Stimulated activated naive CD8-positive, alpha-beta T cell treated with anti-CD3 and anti-CD28 coated beads, Interleukin-15, Interleukin-2, amounts not matched to agents 100 ng/mL and 50 ng/mL, for 24 hours (primary cell): ENCODE results near the gene ALK.

Experiments used
- H3K27ac Mint-ChIP-seq: one replicate; pipeline ENCODE4 v1.8.0; 2021; ENCODE audit warnings: mild to moderate bottlenecking, mixed read lengths
- H3K27me3 Mint-ChIP-seq: one replicate; pipeline ENCODE4 v1.8.0; 2021; ENCODE audit warnings: mixed read lengths
- H3K36me3 Mint-ChIP-seq: one replicate; pipeline ENCODE4 v1.8.0; 2021; ENCODE audit warnings: low read depth, mixed read lengths
- H3K4me1 Mint-ChIP-seq: one replicate; pipeline ENCODE4 v1.8.0; 2021; ENCODE audit warnings: low read depth, mixed read lengths
- H3K4me3 Mint-ChIP-seq: one replicate; pipeline ENCODE4 v1.8.0; 2021; ENCODE audit warnings: mild to moderate bottlenecking, mixed read lengths
- H3K9me3 Mint-ChIP-seq: one replicate; pipeline ENCODE4 v1.8.0; 2021; ENCODE audit warnings: mixed read lengths

The ALK gene

DNA sequence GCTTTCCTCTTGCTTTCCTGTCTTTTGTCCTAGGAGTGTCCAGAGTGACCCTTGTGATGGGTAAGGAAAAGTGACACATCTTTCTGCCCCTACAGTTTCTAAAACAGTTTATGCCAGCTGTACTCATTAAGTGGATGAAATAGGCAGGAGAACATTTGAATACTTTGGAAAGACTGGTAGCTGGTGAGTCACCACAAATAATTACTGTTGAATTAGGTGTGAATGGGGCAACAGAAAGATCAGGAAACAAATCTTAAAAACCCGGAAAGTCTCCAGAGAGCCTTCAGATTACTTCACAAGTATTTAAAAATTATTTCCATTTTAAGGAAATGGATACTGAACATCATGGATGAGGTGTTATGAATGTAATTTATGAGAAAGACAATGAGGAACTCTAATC is 527.7 kb downstream of the ALK start:
- Mint-ChIP-seq H3K27me3 (peaks cover 23% of the 10 kb centered on the region), H3K4me3 (no peak overlapping the region), H3K9me3 (no peaks in the 10 kb centered on the region), H3K4me1 (no peaks in the 10 kb centered on the region), H3K36me3 (no peaks in the 10 kb centered on the region), H3K27ac (no peak overlapping the region)

DNA sequence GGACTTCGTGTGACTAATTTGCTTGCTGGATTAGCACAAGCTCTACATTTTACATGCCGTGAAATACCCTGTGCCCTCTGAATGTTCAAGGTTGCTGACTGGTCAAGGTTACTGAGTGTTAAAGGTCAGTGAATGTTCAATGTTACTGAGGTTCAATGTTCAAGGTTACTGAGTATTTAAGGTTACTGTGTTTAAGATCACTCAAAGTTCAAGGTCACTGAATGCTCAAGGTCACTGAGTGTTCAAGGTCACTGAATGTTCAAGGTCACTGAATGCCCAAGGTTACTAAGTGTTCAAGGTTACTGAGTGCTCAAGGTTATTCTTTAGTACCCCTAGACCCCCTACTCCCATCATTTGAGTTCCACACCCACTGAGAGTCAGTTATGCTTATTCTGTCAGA is 528.6 kb downstream of the ALK start:
- H3K36me3 Mint-ChIP-seq: no peaks in the 10 kb centered on the region
- H3K27ac Mint-ChIP-seq: no peak overlapping the region
- peaks cover 23% of the 10 kb centered on the region for H3K27me3 Mint-ChIP-seq
- H3K9me3 Mint-ChIP-seq: no peaks in the 10 kb centered on the region
- no peak overlapping the region for H3K4me3 Mint-ChIP-seq
- H3K4me1 Mint-ChIP-seq: no peaks in the 10 kb centered on the region

GRCh38 chr2:29390136-29390535 is 531.2 kb downstream of the ALK start:
- Mint-ChIP-seq H3K27me3 (peaks cover 12% of the 10 kb centered on the region), H3K4me3 (no peak overlapping the region), H3K9me3 (no peaks in the 10 kb centered on the region), H3K4me1 (no peaks in the 10 kb centered on the region), H3K36me3 (no peaks in the 10 kb centered on the region), H3K27ac (no peak overlapping the region)

GRCh38 chr2:29389686-29390085 is 531.7 kb downstream of the ALK start:
- Mint-ChIP-seq H3K36me3 (no peaks in the 10 kb centered on the region), H3K9me3 (no peaks in the 10 kb centered on the region), H3K4me3 (no peak overlapping the region), H3K27ac (no peak overlapping the region), H3K4me1 (no peaks in the 10 kb centered on the region), H3K27me3 (peaks cover 12% of the 10 kb centered on the region)

GRCh38 chr2:29388071-29388470 is 533.3 kb downstream of the ALK start:
- Mint-ChIP-seq H3K9me3 (no peaks in the 10 kb centered on the region), H3K4me1 (no peaks in the 10 kb centered on the region), H3K36me3 (no peaks in the 10 kb centered on the region), H3K4me3 (no peak overlapping the region), H3K27me3 (peaks cover 8% of the 10 kb centered on the region), H3K27ac (no peak overlapping the region)

- no peaks in the 10 kb centered on the region for H3K9me3 Mint-ChIP-seq
Measured at GRCh38 chr2:29382486-29382885, 538.9 kb downstream of the ALK start.

DNA sequence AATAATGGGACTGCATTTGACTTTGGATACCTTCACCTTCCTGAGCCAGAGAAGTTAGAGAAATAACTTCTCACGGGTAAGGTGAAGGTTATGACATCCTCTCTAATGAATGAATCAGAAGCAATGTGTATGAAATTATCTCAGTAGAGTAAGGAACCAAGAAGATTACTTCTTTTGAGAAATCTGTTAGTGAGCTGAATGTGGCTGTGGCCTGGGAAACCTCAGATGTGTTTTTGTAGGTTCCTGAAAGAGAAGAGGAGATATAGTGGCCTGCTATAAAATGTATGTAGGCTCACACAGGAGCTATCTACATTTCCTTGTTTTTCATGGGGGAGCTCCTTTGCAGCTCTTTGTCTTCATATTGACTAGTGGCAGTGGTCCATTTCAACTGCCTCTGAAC is 543.6 kb downstream of the ALK start:
- H3K9me3 Mint-ChIP-seq: no peaks in the 10 kb centered on the region
- H3K4me3 Mint-ChIP-seq: no peak overlapping the region
- H3K4me1 Mint-ChIP-seq: no peaks in the 10 kb centered on the region
- H3K36me3 Mint-ChIP-seq: no peaks in the 10 kb centered on the region
- H3K27me3 Mint-ChIP-seq: peaks cover 14% of the 10 kb centered on the region
- no peak overlapping the region for H3K27ac Mint-ChIP-seq

More at GRCh38 chr2:29382486-29382885, 538.9 kb downstream of the ALK start:
- Mint-ChIP-seq H3K36me3 (no peaks in the 10 kb centered on the region), H3K27me3 (peaks cover 17% of the 10 kb centered on the region), H3K27ac (no peak overlapping the region), H3K4me3 (no peak overlapping the region), H3K4me1 (no peaks in the 10 kb centered on the region)

GRCh38 chr2:29376541-29376940 is 544.8 kb downstream of the ALK start:
- Mint-ChIP-seq H3K36me3 (no peaks in the 10 kb centered on the region), H3K4me3 (no peak overlapping the region), H3K4me1 (no peaks in the 10 kb centered on the region), H3K27me3 (peaks cover 12% of the 10 kb centered on the region), H3K9me3 (no peaks in the 10 kb centered on the region), H3K27ac (no peak overlapping the region)

DNA sequence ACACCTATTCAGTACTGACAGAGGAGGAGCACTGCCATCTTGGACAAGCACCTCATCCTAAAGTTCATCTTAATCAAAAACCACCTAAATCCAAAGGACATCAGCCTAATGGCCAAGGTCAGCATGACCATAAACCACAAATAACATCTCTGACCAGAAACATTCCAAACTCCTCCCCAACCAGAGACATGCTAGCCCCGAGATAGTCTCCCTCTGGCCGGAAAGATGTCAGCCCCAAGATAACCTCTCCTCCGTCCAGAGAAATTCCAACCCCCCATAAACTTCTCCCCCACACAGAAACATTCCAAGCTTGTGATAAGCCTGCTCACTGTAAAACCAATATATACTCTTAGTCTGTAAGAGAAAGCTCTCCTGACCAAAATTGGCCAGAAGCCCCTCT is 545.5 kb downstream of the ALK start:
- Mint-ChIP-seq H3K36me3 (no peaks in the 10 kb centered on the region), H3K27ac (no peak overlapping the region), H3K4me3 (no peak overlapping the region), H3K27me3 (peaks cover 13% of the 10 kb centered on the region), H3K4me1 (no peaks in the 10 kb centered on the region), H3K9me3 (no peaks in the 10 kb centered on the region)

DNA sequence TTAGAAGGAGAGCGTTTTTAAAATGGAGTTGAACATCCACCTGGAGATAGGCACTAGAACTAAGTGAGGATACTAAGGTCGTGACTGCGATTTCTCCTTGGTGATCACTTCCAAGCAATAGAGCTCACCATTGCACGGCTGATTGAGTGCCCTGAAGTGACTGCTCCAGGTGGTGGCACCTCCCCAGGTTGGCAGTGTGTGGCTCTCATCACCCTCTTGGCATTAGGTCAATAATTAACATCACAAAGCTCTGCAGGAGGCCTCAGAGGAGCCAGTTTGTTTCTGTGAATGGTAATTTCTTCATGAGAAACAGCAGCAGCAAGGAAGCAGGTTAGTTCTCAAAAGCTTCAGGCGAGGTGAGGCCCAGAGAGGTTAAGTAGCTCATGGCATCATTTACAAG is 546.6 kb downstream of the ALK start:
- Mint-ChIP-seq H3K4me1 (no peaks in the 10 kb centered on the region), H3K4me3 (no peak overlapping the region), H3K27me3 (peaks cover 15% of the 10 kb centered on the region), H3K36me3 (no peaks in the 10 kb centered on the region), H3K27ac (no peak overlapping the region), H3K9me3 (no peaks in the 10 kb centered on the region)

GRCh38 chr2:29373870-29374269 is 547.5 kb downstream of the ALK start:
- no peaks in the 10 kb centered on the region for H3K9me3 Mint-ChIP-seq
- no peaks in the 10 kb centered on the region for H3K4me1 Mint-ChIP-seq
- no peaks in the 10 kb centered on the region for H3K36me3 Mint-ChIP-seq
- no peak overlapping the region for H3K27ac Mint-ChIP-seq
- no peak overlapping the region for H3K4me3 Mint-ChIP-seq
- peaks cover 20% of the 10 kb centered on the region for H3K27me3 Mint-ChIP-seq

- Mint-ChIP-seq H3K27me3 (peaks cover 25% of the 10 kb centered on the region), H3K4me1 (no peaks in the 10 kb centered on the region), H3K36me3 (no peaks in the 10 kb centered on the region), H3K4me3 (no peak overlapping the region), H3K9me3 (no peaks in the 10 kb centered on the region), H3K27ac (no peak overlapping the region)
Measured at GRCh38 chr2:29372185-29372584, 549.2 kb downstream of the ALK start.

DNA sequence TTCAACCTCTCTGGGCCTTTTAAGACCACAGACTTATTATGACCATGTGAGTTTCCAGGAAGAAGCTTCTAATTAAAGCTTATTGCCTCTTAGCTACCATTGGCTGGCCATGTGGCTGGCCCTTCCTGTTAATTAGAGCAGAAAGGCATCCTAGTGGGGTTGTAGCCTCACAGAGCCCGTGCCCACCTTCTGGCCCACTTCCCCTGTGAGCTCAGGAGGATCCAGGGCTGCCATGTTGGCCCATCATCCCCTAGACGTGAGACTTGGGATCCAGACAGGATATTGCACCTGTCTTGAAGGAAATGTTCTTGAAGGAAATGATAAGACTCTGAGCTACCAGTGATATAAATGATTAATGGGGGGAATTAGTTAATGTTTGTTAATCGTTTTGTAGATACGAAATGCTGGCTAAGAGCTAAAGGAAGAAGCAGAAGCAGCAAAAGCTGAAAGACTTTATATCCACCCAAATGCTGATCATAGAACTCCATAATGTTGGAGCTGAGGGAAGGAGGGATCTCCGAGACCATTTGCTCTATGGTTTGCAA is 550.7 kb downstream of the ALK start:
- no peak overlapping the region for H3K4me3 Mint-ChIP-seq

GRCh38 chr2:29370173-29370572 is 551.2 kb downstream of the ALK start:
- Mint-ChIP-seq H3K9me3 (no peaks in the 10 kb centered on the region), H3K36me3 (no peaks in the 10 kb centered on the region), H3K27ac (no peak overlapping the region), H3K4me3 (no peak overlapping the region), H3K27me3 (peaks cover 31% of the 10 kb centered on the region), H3K4me1 (no peaks in the 10 kb centered on the region)

More for the DNA sequence above, 550.7 kb downstream of the ALK start:
- Mint-ChIP-seq H3K36me3 (no peaks in the 10 kb centered on the region), H3K9me3 (no peaks in the 10 kb centered on the region), H3K4me1 (no peaks in the 10 kb centered on the region), H3K27me3 (peaks cover 29% of the 10 kb centered on the region), H3K27ac (no peak overlapping the region)

DNA sequence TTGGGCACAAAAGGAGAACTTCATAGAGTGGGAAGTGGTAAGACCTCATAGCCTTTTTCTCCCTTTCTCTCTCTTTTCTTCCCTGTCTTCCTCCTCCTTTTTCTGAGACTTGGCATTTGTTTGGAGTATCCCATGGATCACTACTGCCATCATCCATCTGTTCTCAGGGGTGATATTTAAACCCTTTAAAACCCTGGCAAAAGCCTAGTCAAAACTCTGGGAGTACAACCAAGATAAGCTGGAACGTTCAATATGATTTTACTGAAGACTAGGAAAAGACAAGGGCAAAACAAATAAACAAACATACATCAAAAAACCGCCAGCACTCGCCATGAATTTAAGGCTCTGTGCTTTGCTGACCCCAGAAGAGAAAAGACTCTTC is 552.7 kb downstream of the ALK start:
- Mint-ChIP-seq H3K4me3 (no peak overlapping the region), H3K4me1 (no peaks in the 10 kb centered on the region), H3K27me3 (peaks cover 38% of the 10 kb centered on the region), H3K36me3 (no peaks in the 10 kb centered on the region), H3K27ac (no peak overlapping the region), H3K9me3 (no peaks in the 10 kb centered on the region)

- Mint-ChIP-seq H3K9me3 (no peaks in the 10 kb centered on the region), H3K4me1 (no peaks in the 10 kb centered on the region), H3K36me3 (no peaks in the 10 kb centered on the region), H3K27ac (no peak overlapping the region), H3K27me3 (peaks cover 38% of the 10 kb centered on the region), H3K4me3 (no peak overlapping the region)
Measured at GRCh38 chr2:29367986-29368658, 553.3 kb downstream of the ALK start.
